Measurements from ENCODE around the gene KLHL25.

DNA sequence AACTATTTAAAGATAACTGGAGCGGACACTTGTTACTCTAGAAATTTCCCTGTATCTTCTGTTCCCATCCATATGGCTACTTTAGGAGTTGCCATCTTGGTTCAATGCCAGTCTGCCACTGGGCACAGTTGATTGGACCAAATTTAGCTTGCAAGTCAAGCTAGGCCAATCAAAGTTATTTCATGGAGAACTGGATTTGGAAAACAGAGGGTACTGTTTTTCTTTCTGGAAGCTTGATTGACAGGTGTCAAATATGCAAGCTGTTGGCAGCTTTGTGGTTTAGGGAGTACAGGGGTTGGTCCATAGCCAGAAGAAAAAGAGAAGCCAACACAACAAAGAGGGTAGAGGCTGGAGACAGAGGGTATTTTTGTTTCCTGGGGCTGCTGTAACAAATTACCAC, 33.4 kb upstream of the KLHL25 start:
- TF ChIP-seq EZH2 (IDR thresholded peaks at IDR 0.05; ENCODE audit: insufficient read depth, poor library complexity, severe bottlenecking) (no peak), EZH2phosphoT487 (IDR thresholded peaks at IDR 0.05; ENCODE audit: insufficient read depth, low read depth) (no peak)
